Memory B cell (primary cell): Measurements from ENCODE around the gene PTPRE.

Experiments
- ATAC-seq: fragments of 150-1000 bp; cut with Tn5 transposase; 2 replicates; pipeline ENCODE4 v1.10.0; 2021; ENCODE audit warnings: low read depth, mild to moderate bottlenecking, moderate library complexity
- DNase-seq, 2 donors: peaks; one replicate each; pipeline ENCODE4 v3.0.0; 2022; ENCODE audit warnings: low spot score in 2 of 2
- H3K27ac Mint-ChIP-seq: one replicate; pipeline ENCODE4 v1.8.0; 2022; ENCODE audit warnings: mild to moderate bottlenecking, moderate library complexity, mixed read lengths
- H3K27me3 Mint-ChIP-seq: one replicate; pipeline ENCODE4 v1.8.0; 2022; ENCODE audit warnings: mixed read lengths
- H3K36me3 Mint-ChIP-seq: one replicate; pipeline ENCODE4 v1.8.0; 2022; ENCODE audit warnings: mild to moderate bottlenecking, mixed read lengths
- H3K4me1 Mint-ChIP-seq: one replicate; pipeline ENCODE4 v1.8.0; 2022; ENCODE audit warnings: mixed read lengths
- H3K4me3 Mint-ChIP-seq: one replicate; pipeline ENCODE4 v1.8.0; 2022; ENCODE audit warnings: mild to moderate bottlenecking, moderate library complexity, mixed read lengths
- H3K9me3 Mint-ChIP-seq: one replicate; pipeline ENCODE4 v1.8.0; 2022; ENCODE audit warnings: mixed read lengths

The PTPRE gene

DNA sequence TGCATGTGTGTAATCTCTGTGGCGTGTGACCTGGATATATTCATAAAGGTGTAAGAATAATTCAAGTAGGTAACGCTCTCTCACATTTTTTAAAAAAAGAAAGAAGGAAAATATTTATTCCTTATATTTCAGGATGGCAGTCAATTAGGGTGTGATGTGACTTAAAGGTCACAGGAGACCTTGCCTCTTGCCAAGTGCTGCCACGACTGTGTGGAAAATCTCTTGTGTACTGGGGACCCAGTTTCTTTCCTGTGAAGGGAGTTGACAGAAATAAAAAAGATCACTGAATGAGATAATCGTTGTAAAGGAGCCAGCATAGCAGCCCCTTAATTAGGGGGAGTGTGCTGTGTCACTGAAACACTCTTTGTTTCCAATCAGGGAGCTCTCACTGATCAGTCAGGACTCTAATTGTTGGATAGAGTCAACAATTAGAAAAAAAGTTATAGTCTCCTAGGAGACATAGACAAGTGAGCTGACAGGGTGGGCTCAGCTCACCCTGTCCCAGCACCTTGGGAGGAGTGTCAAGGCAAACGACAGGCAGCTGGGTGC, 31.1 kb downstream of the PTPRE start:
- no peak overlapping the region for H3K4me3 Mint-ChIP-seq
- ATAC-seq (no peak), DNase-seq (no peak)
- H3K9me3 Mint-ChIP-seq: no peaks in the 10 kb centered on the region
- no peak overlapping the region for H3K27ac Mint-ChIP-seq
- H3K36me3 Mint-ChIP-seq: no peaks in the 10 kb centered on the region
- H3K4me1 Mint-ChIP-seq: no peaks in the 10 kb centered on the region
- H3K27me3 Mint-ChIP-seq: peaks cover 16% of the 10 kb centered on the region

- peaks cover 19% of the 10 kb centered on the region for H3K27me3 Mint-ChIP-seq
- ATAC-seq: no peak
- H3K27ac Mint-ChIP-seq: no peak overlapping the region
- peaks cover 3% of the 10 kb centered on the region for H3K9me3 Mint-ChIP-seq
- no peak for DNase-seq
- no peak overlapping the region for H3K4me3 Mint-ChIP-seq
- no peaks in the 10 kb centered on the region for H3K36me3 Mint-ChIP-seq
- H3K4me1 Mint-ChIP-seq: peaks cover 5% of the 10 kb centered on the region
Measured at GRCh38 chr10:127939786-127940330, 33.0 kb downstream of the PTPRE start.

DNA sequence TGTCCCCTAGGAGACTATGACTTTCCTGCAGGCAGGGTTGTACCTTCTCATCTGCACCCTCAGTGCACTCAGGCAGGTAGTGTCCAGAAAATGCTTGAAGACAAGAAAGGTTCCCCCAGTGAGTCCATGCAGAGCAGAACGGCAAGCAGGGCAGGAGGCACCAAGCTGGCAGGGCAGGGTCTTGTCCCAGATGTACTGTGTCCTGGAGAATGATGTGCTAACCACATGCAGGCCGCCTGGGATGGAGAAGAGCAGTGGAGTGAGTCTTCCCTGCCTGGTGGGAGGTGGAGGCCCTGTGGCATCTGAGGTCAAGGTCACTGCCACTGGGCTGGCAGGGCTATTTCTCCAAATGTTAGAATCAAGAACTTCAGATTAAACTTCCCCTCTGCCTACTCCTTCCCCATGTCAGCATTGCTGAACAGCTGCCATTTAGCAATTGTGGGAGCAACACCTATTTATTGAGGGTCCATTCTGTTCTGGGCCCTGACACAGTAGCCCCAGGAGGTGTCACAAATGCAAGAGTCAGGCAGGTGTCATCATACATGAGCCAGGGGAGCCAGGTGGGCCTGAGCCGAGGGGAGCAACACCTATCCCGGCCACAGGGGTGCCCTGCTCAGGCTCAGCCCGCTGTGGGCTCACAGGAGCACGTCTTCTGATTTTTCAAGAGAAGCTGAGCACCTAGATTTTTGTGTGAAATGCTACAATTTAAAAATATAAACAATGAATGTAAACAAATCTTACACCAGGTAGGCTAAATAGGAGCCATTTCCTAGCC, 34.1 kb downstream of the PTPRE start:
- peaks cover 3% of the 10 kb centered on the region for H3K9me3 Mint-ChIP-seq
- H3K27me3 Mint-ChIP-seq: peaks cover 14% of the 10 kb centered on the region
- peaks cover 13% of the 10 kb centered on the region for H3K4me1 Mint-ChIP-seq
- H3K36me3 Mint-ChIP-seq: no peaks in the 10 kb centered on the region
- ATAC-seq (no peak), DNase-seq (no peak)
- H3K27ac Mint-ChIP-seq: no peak overlapping the region
- no peak overlapping the region for H3K4me3 Mint-ChIP-seq

DNA sequence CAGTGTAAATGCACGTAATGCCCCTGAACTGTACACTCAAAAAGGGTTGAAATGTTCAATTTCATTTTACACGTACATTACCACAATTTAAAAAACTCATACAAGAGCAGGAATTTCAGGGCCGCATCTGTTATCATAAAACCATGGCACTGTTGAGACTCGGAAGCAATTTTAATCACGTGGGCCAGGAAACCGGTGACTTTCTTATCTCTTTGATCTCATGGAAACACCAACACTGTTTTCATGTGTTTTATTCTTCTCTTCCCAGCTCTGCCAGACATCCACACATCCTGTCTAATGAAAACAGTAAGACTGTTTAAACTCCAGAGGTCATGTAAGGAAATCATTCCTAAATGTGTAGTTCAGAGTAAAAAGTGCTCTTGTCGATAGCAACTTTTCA, 35.9 kb downstream of the PTPRE start:
- H3K9me3 Mint-ChIP-seq: peaks cover 3% of the 10 kb centered on the region
- ATAC-seq: no peak
- peaks cover 13% of the 10 kb centered on the region for H3K27me3 Mint-ChIP-seq
- no peak for DNase-seq
- peaks cover 17% of the 10 kb centered on the region for H3K4me1 Mint-ChIP-seq
- H3K36me3 Mint-ChIP-seq: no peaks in the 10 kb centered on the region
- no peak overlapping the region for H3K27ac Mint-ChIP-seq
- H3K4me3 Mint-ChIP-seq: no peak overlapping the region

GRCh38 chr10:127943336-127943910, 36.5 kb downstream of the PTPRE start:
- no peak for DNase-seq
- H3K4me3 Mint-ChIP-seq: no peak overlapping the region
- H3K27ac Mint-ChIP-seq: no peak overlapping the region
- H3K36me3 Mint-ChIP-seq: no peaks in the 10 kb centered on the region
- peaks cover 3% of the 10 kb centered on the region for H3K9me3 Mint-ChIP-seq
- H3K4me1 Mint-ChIP-seq: peaks cover 17% of the 10 kb centered on the region
- no peak for ATAC-seq
- H3K27me3 Mint-ChIP-seq: peaks cover 13% of the 10 kb centered on the region

GRCh38 chr10:127944256-127944655, 37.4 kb downstream of the PTPRE start:
- DNase-seq: no peak
- Mint-ChIP-seq H3K4me1 (peaks cover 17% of the 10 kb centered on the region), H3K4me3 (no peak overlapping the region), H3K27ac (no peak overlapping the region), H3K9me3 (peaks cover 3% of the 10 kb centered on the region), H3K36me3 (no peaks in the 10 kb centered on the region), H3K27me3 (peaks cover 13% of the 10 kb centered on the region)
- ATAC-seq: no peak

- peaks cover 7% of the 10 kb centered on the region for H3K27me3 Mint-ChIP-seq
- H3K9me3 Mint-ChIP-seq: peaks cover 3% of the 10 kb centered on the region
- H3K4me1 Mint-ChIP-seq: peaks cover 17% of the 10 kb centered on the region
- ATAC-seq: peak; percentile 59
- no peaks in the 10 kb centered on the region for H3K36me3 Mint-ChIP-seq
- no peak overlapping the region for H3K4me3 Mint-ChIP-seq
- DNase-seq: peak in 1 of 2 donors; percentile 4
- H3K27ac Mint-ChIP-seq: peak overlapping the region; percentile 1
Measured at GRCh38 chr10:127945341-127945758, 38.4 kb downstream of the PTPRE start.

DNA sequence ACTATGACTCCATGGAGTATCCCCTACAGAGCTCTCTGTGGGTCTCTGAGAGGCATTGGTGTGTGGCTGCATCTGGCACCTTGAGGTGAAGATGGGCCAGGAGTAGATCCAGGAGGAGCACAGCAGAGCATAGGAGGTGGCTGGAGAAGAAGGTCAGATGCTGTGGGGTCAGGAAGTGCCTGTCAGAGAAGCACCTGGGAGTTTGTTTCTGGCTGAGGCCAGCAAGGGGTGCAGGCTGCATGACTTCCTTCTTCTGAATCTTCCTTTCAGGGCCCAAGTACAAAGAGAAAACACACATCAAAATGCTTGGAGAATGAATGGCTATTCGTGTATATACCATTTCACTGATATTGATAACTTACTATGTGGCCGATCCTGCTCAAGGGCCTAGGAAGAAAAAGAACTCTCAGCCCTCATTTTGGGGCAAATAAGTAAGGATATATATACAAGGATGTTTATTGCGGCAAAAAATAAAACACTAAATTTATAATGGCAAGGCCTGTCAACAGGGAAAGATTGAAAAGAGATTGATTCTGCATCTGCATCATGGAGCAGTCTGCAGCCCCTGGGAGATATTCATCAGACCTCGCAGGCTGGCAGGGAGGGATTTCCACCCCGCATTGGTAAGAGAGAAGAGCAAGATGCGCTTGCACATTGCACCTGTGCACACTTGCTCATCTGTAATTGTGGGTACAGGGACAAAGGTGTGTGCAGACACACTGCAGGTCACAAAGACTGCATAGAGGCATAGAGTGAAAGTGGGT, 39.2 kb downstream of the PTPRE start:
- Mint-ChIP-seq H3K36me3 (no peaks in the 10 kb centered on the region), H3K4me3 (no peak overlapping the region), H3K9me3 (peaks cover 3% of the 10 kb centered on the region), H3K4me1 (peaks cover 17% of the 10 kb centered on the region), H3K27ac (peak overlapping the region; percentile 1), H3K27me3 (peaks cover 7% of the 10 kb centered on the region)
- no peak for DNase-seq
- ATAC-seq: peak; percentile 34

DNA sequence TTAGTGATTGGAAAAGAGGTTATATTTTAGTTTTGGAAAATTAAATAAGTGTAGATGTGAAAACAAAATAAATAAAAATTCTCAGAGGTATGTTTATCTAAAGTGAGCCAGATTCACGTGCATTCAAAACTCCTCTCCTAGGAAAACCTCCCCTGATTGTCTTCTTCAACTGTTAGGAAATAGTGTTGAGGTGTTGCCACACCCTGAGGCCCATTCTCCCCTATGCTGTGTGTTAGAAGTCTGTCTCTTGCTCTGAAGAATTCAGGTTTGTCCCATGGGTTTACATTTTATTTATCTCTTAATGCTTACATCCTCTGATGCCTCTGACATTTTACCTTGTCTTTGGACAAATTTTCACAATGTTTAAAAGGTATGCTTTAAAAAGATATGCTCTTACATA, 40.3 kb downstream of the PTPRE start:
- H3K4me1 Mint-ChIP-seq: peaks cover 17% of the 10 kb centered on the region
- H3K9me3 Mint-ChIP-seq: peaks cover 3% of the 10 kb centered on the region
- H3K36me3 Mint-ChIP-seq: no peaks in the 10 kb centered on the region
- no peak overlapping the region for H3K27ac Mint-ChIP-seq
- DNase-seq: no peak
- no peak overlapping the region for H3K4me3 Mint-ChIP-seq
- peaks cover 7% of the 10 kb centered on the region for H3K27me3 Mint-ChIP-seq
- no peak for ATAC-seq

GRCh38 chr10:127948791-127949190, 41.9 kb downstream of the PTPRE start:
- no peak overlapping the region for H3K27ac Mint-ChIP-seq
- H3K4me3 Mint-ChIP-seq: no peak overlapping the region
- DNase-seq (no peak), ATAC-seq (no peak)
- H3K36me3 Mint-ChIP-seq: no peaks in the 10 kb centered on the region
- H3K27me3 Mint-ChIP-seq: peaks cover 3% of the 10 kb centered on the region
- H3K9me3 Mint-ChIP-seq: peaks cover 3% of the 10 kb centered on the region
- peaks cover 17% of the 10 kb centered on the region for H3K4me1 Mint-ChIP-seq

DNA sequence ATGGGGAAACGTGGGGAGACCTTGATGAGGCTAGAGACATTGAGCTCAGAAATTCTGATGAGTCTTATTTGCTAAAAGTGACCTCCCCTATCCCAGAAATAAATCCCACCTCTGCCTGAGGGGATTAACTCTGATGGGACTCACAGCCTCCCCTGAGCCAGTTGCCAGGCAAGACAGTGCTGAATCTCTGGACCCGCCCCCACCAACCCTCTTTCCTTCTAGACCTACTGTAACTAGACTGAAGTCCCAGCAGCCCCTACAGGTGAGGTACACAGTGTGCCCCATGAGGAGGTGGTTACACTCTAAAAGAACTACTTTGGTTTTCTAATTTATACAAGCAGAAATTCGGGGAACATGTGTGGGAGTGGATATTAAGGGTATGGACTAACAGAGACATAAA, 42.9 kb downstream of the PTPRE start:
- no peaks in the 10 kb centered on the region for H3K36me3 Mint-ChIP-seq

GRCh38 chr10:127951861-127952574, 45.1 kb downstream of the PTPRE start:
- H3K27me3 Mint-ChIP-seq: no peaks in the 10 kb centered on the region
- DNase-seq (no peak), ATAC-seq (no peak)
- no peaks in the 10 kb centered on the region for H3K36me3 Mint-ChIP-seq
- H3K9me3 Mint-ChIP-seq: peaks cover 7% of the 10 kb centered on the region
- H3K4me1 Mint-ChIP-seq: no peaks in the 10 kb centered on the region
- H3K27ac Mint-ChIP-seq: no peak overlapping the region
- H3K4me3 Mint-ChIP-seq: no peak overlapping the region

More for the DNA sequence above, 42.9 kb downstream of the PTPRE start:
- Mint-ChIP-seq H3K27me3 (no peaks in the 10 kb centered on the region), H3K4me3 (no peak overlapping the region), H3K4me1 (peaks cover 11% of the 10 kb centered on the region), H3K9me3 (no peaks in the 10 kb centered on the region), H3K27ac (no peak overlapping the region)
- ATAC-seq (no peak), DNase-seq (no peak)

DNA sequence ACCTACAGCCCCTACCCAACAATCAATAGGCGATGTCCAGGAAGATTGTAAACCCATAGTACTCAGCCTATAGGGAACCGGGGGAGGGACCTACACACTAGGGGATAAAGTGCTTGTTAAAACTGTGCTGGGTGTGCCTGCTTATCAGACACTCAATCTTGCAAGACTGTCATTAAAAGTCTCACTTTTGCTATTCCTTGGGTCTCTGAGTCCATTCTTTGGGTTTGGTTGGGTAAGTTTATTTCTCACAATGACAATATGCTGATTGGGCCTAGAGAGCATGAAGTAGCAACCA, 45.6 kb downstream of the PTPRE start:
- no peak for DNase-seq
- Mint-ChIP-seq H3K27ac (no peak overlapping the region), H3K36me3 (no peaks in the 10 kb centered on the region), H3K4me1 (no peaks in the 10 kb centered on the region), H3K27me3 (no peaks in the 10 kb centered on the region), H3K4me3 (no peak overlapping the region), H3K9me3 (peaks cover 7% of the 10 kb centered on the region)
- ATAC-seq: no peak
